ENCODE data around the gene SPTLC2.

SPTLC2 gene

GRCh38 chr14:77508876-77509275 is 107.6 kb downstream of the SPTLC2 start:
- no peak overlapping the region for H3K4me3 ChIP-seq (ENCODE audit: low read depth, low read length)
- TF ChIP-seq CTCF (conservative IDR thresholded peaks at IDR 0.05; ENCODE audit: low read depth, low read length), result no peak
- DNase-seq (ENCODE audit: low read depth), result no peak

- H3K4me3 ChIP-seq (ENCODE audit: low read depth, low read length), result no peak overlapping the region
- DNase-seq (ENCODE audit: low read depth), result peak; percentile 93
- no peak for TF ChIP-seq CTCF (conservative IDR thresholded peaks at IDR 0.05; ENCODE audit: low read depth, low read length)
Observed at GRCh38 chr14:77508249-77508648, 108.2 kb downstream of the SPTLC2 start.

- no peak for TF ChIP-seq CTCF (conservative IDR thresholded peaks at IDR 0.05; ENCODE audit: low read depth, low read length)
- no peak for DNase-seq (ENCODE audit: low read depth)
- no peak overlapping the region for H3K4me3 ChIP-seq (ENCODE audit: low read depth, low read length)
Observed at GRCh38 chr14:77507762-77508161, 108.7 kb downstream of the SPTLC2 start.

GRCh38 chr14:77505031-77505430 is 111.4 kb downstream of the SPTLC2 start:
- H3K4me3 ChIP-seq (ENCODE audit: low read depth, low read length), result no peak overlapping the region
- TF ChIP-seq CTCF (conservative IDR thresholded peaks at IDR 0.05; ENCODE audit: low read depth, low read length), result no peak
- DNase-seq (ENCODE audit: low read depth), result no peak

GRCh38 chr14:77503138-77503537 is 113.3 kb downstream of the SPTLC2 start:
- no peak for TF ChIP-seq CTCF (conservative IDR thresholded peaks at IDR 0.05; ENCODE audit: low read depth, low read length)
- H3K4me3 ChIP-seq (ENCODE audit: low read depth, low read length), result no peak overlapping the region

GRCh38 chr14:77502109-77502782 is 114.2 kb downstream of the SPTLC2 start:
- DNase-seq (ENCODE audit: low read depth), result no peak
- H3K4me3 ChIP-seq (ENCODE audit: low read depth, low read length), result no peak overlapping the region
- no peak for TF ChIP-seq CTCF (conservative IDR thresholded peaks at IDR 0.05; ENCODE audit: low read depth, low read length)

More at GRCh38 chr14:77503138-77503537, 113.3 kb downstream of the SPTLC2 start:
- no peak for DNase-seq (ENCODE audit: low read depth)

GRCh38 chr14:77498984-77499527 is 117.4 kb downstream of the SPTLC2 start:
- peak overlapping the region; percentile 51 for H3K4me3 ChIP-seq (ENCODE audit: low read depth, low read length)
- no peak for DNase-seq (ENCODE audit: low read depth)
- TF ChIP-seq CTCF (conservative IDR thresholded peaks at IDR 0.05; ENCODE audit: low read depth, low read length), result no peak
